HepG2 (cell line): ENCODE results near the gene SZRD1. TPM values are rescaled to one million over a fixed set of nuclear protein-coding genes. Genes with fewer than 3 reads are reported as not detected.

ENCODE experiments used
- ATM ChIP-seq: fragments of 450-650 bp; IDR thresholded peaks from 2 replicates; pipeline ENCODE4 v1.7.1; 2017; ENCODE audit warnings: mild to moderate bottlenecking, borderline replicate concordance
- BORCS8-MEF2B ChIP-seq: sonication (generic); formaldehyde crosslinking; IDR thresholded peaks from 2 replicates; pipeline ENCODE4 v1.8.0; 2022; ENCODE audit warnings: mild to moderate bottlenecking, missing genetic modification reagents
- DNMT1 ChIP-seq: sonication (generic); formaldehyde crosslinking; IDR thresholded peaks from 2 replicates; pipeline ENCODE4 v1.5.1; 2020; ENCODE audit warnings: mild to moderate bottlenecking, missing genetic modification reagents
- FIP1L1 ChIP-seq: fragments of 200-400 bp; formaldehyde crosslinking; IDR thresholded peaks from 2 replicates; pipeline ENCODE4 v1.6.1; 2018; ENCODE audit warnings: low read depth, mild to moderate bottlenecking, low read length, moderate library complexity, borderline replicate concordance; ENCODE audit not compliant: insufficient read depth
- GABPB1 ChIP-seq: IDR thresholded peaks from 2 replicates; pipeline ENCODE4 v1.6.1; 2016; ENCODE audit warnings: mild to moderate bottlenecking, missing genetic modification reagents, moderate library complexity, missing compliant biosample characterization
- HCFC1 ChIP-seq: fragments of 150-350 bp; IDR thresholded peaks from 2 replicates; pipeline ENCODE4 v1.6.1; 2014; ENCODE audit warnings: low read depth, low read length
- HDAC2 ChIP-seq: sonication (generic); formaldehyde crosslinking; IDR thresholded peaks from 2 replicates; pipeline ENCODE4 v1.4.0; 2020; ENCODE audit warnings: missing genetic modification reagents
- KLF15 ChIP-seq: sonication (generic); formaldehyde crosslinking; IDR thresholded peaks from 2 replicates; pipeline ENCODE4 v1.8.1; 2023; ENCODE audit warnings: borderline replicate concordance, mild to moderate bottlenecking, inconsistent platforms, missing genetic modification reagents, mixed read lengths
- MEF2D ChIP-seq: sonication (generic); formaldehyde crosslinking; IDR thresholded peaks from 2 replicates; pipeline ENCODE4 v1.5.1; 2020; ENCODE audit warnings: mild to moderate bottlenecking, missing genetic modification reagents
- NCOA1 ChIP-seq: sonication (generic); formaldehyde crosslinking; IDR thresholded peaks from 2 replicates; pipeline ENCODE4 v1.9.0; 2021; ENCODE audit warnings: missing genetic modification reagents
- NFE2 ChIP-seq: sonication (generic); formaldehyde crosslinking; IDR thresholded peaks from 2 replicates; pipeline ENCODE4 v1.4.0; 2020; ENCODE audit warnings: missing genetic modification reagents
- NR2F6 ChIP-seq, 2 experiments: IDR thresholded peaks; 2 replicates each; pipeline ENCODE4 v1.6.1; 2016; ENCODE audit warnings: antibody characterized with exemption in 1 of 2, mild to moderate bottlenecking in 1 of 2
- PBX2 ChIP-seq: IDR thresholded peaks from 2 replicates; pipeline ENCODE4 v1.6.1; 2016; ENCODE audit warnings: control low read depth
- RFXAP ChIP-seq: sonication (generic); formaldehyde crosslinking; IDR thresholded peaks from 2 replicates; pipeline ENCODE4 v1.4.0; 2020; ENCODE audit warnings: missing genetic modification reagents, borderline replicate concordance
- ZFP41 ChIP-seq: sonication (generic); formaldehyde crosslinking; IDR thresholded peaks from 2 replicates; pipeline ENCODE4 v1.4.0; 2020; ENCODE audit warnings: mild to moderate bottlenecking, missing genetic modification reagents, borderline replicate concordance
- ZNF160 ChIP-seq: sonication (generic); formaldehyde crosslinking; IDR thresholded peaks from 2 replicates; pipeline ENCODE4 v1.8.0; 2022; ENCODE audit warnings: mild to moderate bottlenecking, inconsistent platforms, missing genetic modification reagents
- ZNF33B ChIP-seq: sonication (generic); formaldehyde crosslinking; IDR thresholded peaks from 2 replicates; pipeline ENCODE4 v1.5.1; 2020; ENCODE audit warnings: mild to moderate bottlenecking, missing genetic modification reagents
- ZNF430 ChIP-seq: sonication (generic); formaldehyde crosslinking; IDR thresholded peaks from 2 replicates; pipeline ENCODE4 v1.9.0; 2021; ENCODE audit warnings: mild to moderate bottlenecking, missing genetic modification reagents
- ZNF546 ChIP-seq: sonication (generic); formaldehyde crosslinking; conservative IDR thresholded peaks from 2 replicates; pipeline ENCODE4 v1.8.1; 2023; ENCODE audit warnings: mild to moderate bottlenecking, missing genetic modification reagents
- ZNF589 ChIP-seq: sonication (generic); formaldehyde crosslinking; conservative IDR thresholded peaks from 2 replicates; pipeline ENCODE4 v1.8.0; 2022; ENCODE audit warnings: mild to moderate bottlenecking, moderate library complexity, missing genetic modification reagents
- ZNF605 ChIP-seq: sonication (generic); formaldehyde crosslinking; IDR thresholded peaks from 2 replicates; pipeline ENCODE4 v1.8.0; 2022; ENCODE audit warnings: mild to moderate bottlenecking, missing genetic modification reagents
- polyA plus RNA-seq, 8 experiments: library from polyadenylated mRNA; depleted of rRNA in 3 of 8; stranded (reverse) in 7 of 8; unstranded in 1 of 8; fragments of >200 nt; fragmentation: Illumina TruSeq in 4 of 8; extraction: Trizol in 4 of 8; gene quantifications; 2 replicates each; pipeline versions ENCODE4 v1.2.1 to v1.2.3, GENCODE V29; 2011 to 2016; ENCODE audit warnings: low read depth in 4 of 8, missing spikeins in 1 of 8, mixed read lengths in 1 of 8; ENCODE audit not compliant: insufficient read depth in 1 of 8
- total RNA-seq, 5 experiments: library from RNA; depleted of rRNA; stranded (reverse); fragments of >200 nt; fragmentation: Illumina TruSeq; extraction: Trizol; gene quantifications; 2 replicates each; pipeline ENCODE4 v1.2.3, GENCODE V29; 2016; ENCODE audit warnings: low read depth in 1 of 5
- TF ChIP-seq, protein P1 (sequence below): IDR thresholded peaks from 2 replicates; pipeline ENCODE4 v1.4.0; 2020; ENCODE audit warnings: mild to moderate bottlenecking, missing genetic modification reagents
- TF ChIP-seq, protein P2 (sequence below): sonication (generic); formaldehyde crosslinking; IDR thresholded peaks from 2 replicates; pipeline ENCODE4 v1.5.1; 2020; ENCODE audit warnings: mild to moderate bottlenecking, missing genetic modification reagents, moderate library complexity

Gene SZRD1
- total and polyA plus RNA-seq, 2 of the 13 experiments (the other 11 are each of a cell fraction or from before 2014, with no cell fraction given) = 28.5 to 41.4 TPM

- TF ChIP-seq ZNF160 (CRISPR knock-in tag) (no peak), NR2F6 (IDR thresholded peaks at IDR 0.05) (no peak), NR2F6 (CRISPR knock-in tag; IDR thresholded peaks at IDR 0.05) (0 out of 2 replicates have a peak, but pooled peaks have one; percentile 42), ZNF589 (CRISPR knock-in tag) (no peak), FIP1L1 (no peak), HDAC2 (peak; percentile 51; the same call in 1 of the 2 replicates), DNMT1 (no peak), GABPB1 (CRISPR knock-in tag) (peak; percentile 91), PBX2 (no peak), NFE2 (CRISPR knock-in tag) (no peak), ATM (no peak), ZNF430 (no peak; the same call in 1 of the 2 replicates), ZNF33B (CRISPR knock-in tag) (no peak), MEF2D (CRISPR knock-in tag) (no peak), ZNF546 (CRISPR knock-in tag) (no peak), ZNF605 (CRISPR knock-in tag) (no peak), ZFP41 (CRISPR knock-in tag) (no peak), BORCS8-MEF2B (no peak), NCOA1 (CRISPR knock-in tag) (no peak), HCFC1 (peak; percentile 85), RFXAP (CRISPR knock-in tag) (no peak), KLF15 (no peak)
- TF ChIP-seq, protein P1, sequence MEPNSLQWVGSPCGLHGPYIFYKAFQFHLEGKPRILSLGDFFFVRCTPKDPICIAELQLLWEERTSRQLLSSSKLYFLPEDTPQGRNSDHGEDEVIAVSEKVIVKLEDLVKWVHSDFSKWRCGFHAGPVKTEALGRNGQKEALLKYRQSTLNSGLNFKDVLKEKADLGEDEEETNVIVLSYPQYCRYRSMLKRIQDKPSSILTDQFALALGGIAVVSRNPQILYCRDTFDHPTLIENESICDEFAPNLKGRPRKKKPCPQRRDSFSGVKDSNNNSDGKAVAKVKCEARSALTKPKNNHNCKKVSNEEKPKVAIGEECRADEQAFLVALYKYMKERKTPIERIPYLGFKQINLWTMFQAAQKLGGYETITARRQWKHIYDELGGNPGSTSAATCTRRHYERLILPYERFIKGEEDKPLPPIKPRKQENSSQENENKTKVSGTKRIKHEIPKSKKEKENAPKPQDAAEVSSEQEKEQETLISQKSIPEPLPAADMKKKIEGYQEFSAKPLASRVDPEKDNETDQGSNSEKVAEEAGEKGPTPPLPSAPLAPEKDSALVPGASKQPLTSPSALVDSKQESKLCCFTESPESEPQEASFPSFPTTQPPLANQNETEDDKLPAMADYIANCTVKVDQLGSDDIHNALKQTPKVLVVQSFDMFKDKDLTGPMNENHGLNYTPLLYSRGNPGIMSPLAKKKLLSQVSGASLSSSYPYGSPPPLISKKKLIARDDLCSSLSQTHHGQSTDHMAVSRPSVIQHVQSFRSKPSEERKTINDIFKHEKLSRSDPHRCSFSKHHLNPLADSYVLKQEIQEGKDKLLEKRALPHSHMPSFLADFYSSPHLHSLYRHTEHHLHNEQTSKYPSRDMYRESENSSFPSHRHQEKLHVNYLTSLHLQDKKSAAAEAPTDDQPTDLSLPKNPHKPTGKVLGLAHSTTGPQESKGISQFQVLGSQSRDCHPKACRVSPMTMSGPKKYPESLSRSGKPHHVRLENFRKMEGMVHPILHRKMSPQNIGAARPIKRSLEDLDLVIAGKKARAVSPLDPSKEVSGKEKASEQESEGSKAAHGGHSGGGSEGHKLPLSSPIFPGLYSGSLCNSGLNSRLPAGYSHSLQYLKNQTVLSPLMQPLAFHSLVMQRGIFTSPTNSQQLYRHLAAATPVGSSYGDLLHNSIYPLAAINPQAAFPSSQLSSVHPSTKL = 0 out of 2 replicates have a peak, but pooled peaks have one; percentile 14
- TF ChIP-seq, protein P2, sequence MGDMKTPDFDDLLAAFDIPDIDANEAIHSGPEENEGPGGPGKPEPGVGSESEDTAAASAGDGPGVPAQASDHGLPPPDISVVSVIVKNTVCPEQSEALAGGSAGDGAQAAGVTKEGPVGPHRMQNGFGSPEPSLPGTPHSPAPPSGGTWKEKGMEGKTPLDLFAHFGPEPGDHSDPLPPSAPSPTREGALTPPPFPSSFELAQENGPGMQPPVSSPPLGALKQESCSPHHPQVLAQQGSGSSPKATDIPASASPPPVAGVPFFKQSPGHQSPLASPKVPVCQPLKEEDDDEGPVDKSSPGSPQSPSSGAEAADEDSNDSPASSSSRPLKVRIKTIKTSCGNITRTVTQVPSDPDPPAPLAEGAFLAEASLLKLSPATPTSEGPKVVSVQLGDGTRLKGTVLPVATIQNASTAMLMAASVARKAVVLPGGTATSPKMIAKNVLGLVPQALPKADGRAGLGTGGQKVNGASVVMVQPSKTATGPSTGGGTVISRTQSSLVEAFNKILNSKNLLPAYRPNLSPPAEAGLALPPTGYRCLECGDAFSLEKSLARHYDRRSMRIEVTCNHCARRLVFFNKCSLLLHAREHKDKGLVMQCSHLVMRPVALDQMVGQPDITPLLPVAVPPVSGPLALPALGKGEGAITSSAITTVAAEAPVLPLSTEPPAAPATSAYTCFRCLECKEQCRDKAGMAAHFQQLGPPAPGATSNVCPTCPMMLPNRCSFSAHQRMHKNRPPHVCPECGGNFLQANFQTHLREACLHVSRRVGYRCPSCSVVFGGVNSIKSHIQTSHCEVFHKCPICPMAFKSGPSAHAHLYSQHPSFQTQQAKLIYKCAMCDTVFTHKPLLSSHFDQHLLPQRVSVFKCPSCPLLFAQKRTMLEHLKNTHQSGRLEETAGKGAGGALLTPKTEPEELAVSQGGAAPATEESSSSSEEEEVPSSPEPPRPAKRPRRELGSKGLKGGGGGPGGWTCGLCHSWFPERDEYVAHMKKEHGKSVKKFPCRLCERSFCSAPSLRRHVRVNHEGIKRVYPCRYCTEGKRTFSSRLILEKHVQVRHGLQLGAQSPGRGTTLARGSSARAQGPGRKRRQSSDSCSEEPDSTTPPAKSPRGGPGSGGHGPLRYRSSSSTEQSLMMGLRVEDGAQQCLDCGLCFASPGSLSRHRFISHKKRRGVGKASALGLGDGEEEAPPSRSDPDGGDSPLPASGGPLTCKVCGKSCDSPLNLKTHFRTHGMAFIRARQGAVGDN (CRISPR knock-in tag) = no peak; the same call in 1 of the 2 replicates
Measured at GRCh38 chr1:16366722-16367257, at the start of gene SZRD1 (continued).
